HepG2 (cell line): ENCODE data around the gene TRANK1. TPM values are rescaled to one million over a fixed set of nuclear protein-coding genes. Genes with fewer than 3 reads are reported as not detected.
A peak's percentile ranks its signal among the peaks of the same experiment; 100 is the strongest.

Experiments used
- ATAC-seq: fragments of 200-7000 bp; cut with Tn5 transposase; 3 replicates; pipeline ENCODE4 v1.9.1; 2020; ENCODE audit warnings: mild to moderate bottlenecking, moderate library complexity
- BruUV-seq: library from RNA; stranded (reverse); fragments of 400-500 nt; replicated peaks from 2 replicates; lab custom pipeline; 2021; lab: Mats Ljungman, UMichigan
- CTCF ChIA-PET: fragments of 300-600 bp; formaldehyde crosslinking; extraction: SDS; loops from one replicate; lab custom pipeline; 2021; ENCODE audit warnings: low total read pairs, inconsistent platforms, low intra/inter-chr PET ratio; lab: Yijun Ruan, JAX
- POLR2A ChIA-PET: fragments of 350-600 bp; sonication (Branson Sonifier 250); formaldehyde crosslinking; loops from one replicate; lab custom pipeline; 2020; ENCODE audit warnings: antibody characterized with exemption, inconsistent platforms; lab: Yijun Ruan, JAX
- DNase-seq: peaks from one replicate; pipeline ENCODE4 v3.0.0-alpha.2; 2015; ENCODE audit warnings: low spot score
- FAIRE-seq: peaks from 3 replicates; lab custom pipeline; 2011; peaks lifted over from hg19 to GRCh38; lab: Jason Lieb, UNC
- H2AFZ ChIP-seq: one replicate; pipeline ENCODE4 v1.6.1; 2011; ENCODE audit warnings: low read length, inconsistent platforms
- H3K27ac ChIP-seq: fragments of 300-600 bp; 3 replicates; pipeline ENCODE4 v1.8.0; 2011; ENCODE audit warnings: mixed run types, mild to moderate bottlenecking, mixed read lengths, low read length, inconsistent platforms; ENCODE audit not compliant: insufficient read depth; ENCODE audit errors: extremely low read length
- H3K27me3 ChIP-seq, 2 experiments: fragments of 200-600 bp in 1 of 2; 2 replicates in 1 of 2; 3 replicates in 1 of 2; pipeline versions ENCODE4 v1.6.0 to v1.8.0; 2011; ENCODE audit warnings: low read length in 2 of 2, mild to moderate bottlenecking in 2 of 2, moderate library complexity in 2 of 2, inconsistent platforms in 1 of 2; ENCODE audit not compliant: insufficient read depth in 2 of 2, control insufficient read depth in 1 of 2
- H3K36me3 ChIP-seq, 2 experiments: fragments of 200-600 bp in 1 of 2; replicated peaks in 1 of 2; 2 replicates in 1 of 2; 3 replicates in 1 of 2; pipeline versions ENCODE4 v1.5.1 to v1.8.0; 2011; ENCODE audit warnings: low read length in 2 of 2, inconsistent platforms in 1 of 2; ENCODE audit not compliant: insufficient read depth in 2 of 2, control insufficient read depth in 1 of 2
- H3K4me1 ChIP-seq: 2 replicates; pipeline ENCODE4 v1.5.1; 2012; ENCODE audit warnings: low read length, inconsistent platforms; ENCODE audit not compliant: insufficient read depth
- H3K4me2 ChIP-seq: 2 replicates; pipeline ENCODE4 v1.6.0; 2011; ENCODE audit warnings: low read depth, low read length, inconsistent platforms
- H3K4me3 ChIP-seq, 3 experiments: fragments of 200-600 bp in 1 of 3; sonication (generic), shearing (Covaris generic) in 1 of 3; replicated peaks in 1 of 3; 2 replicates each; pipeline ENCODE4 v1.5.1; 2011 to 2016; ENCODE audit warnings: low read length in 3 of 3, inconsistent platforms in 2 of 3, low read depth in 2 of 3, mild to moderate bottlenecking in 2 of 3, control low read depth in 1 of 3, mixed read lengths in 1 of 3; ENCODE audit not compliant: insufficient read depth in 1 of 3
- H3K79me2 ChIP-seq: one replicate; pipeline ENCODE4 v1.6.1; 2011; ENCODE audit warnings: low read length, inconsistent platforms; ENCODE audit not compliant: insufficient read depth
- H3K9ac ChIP-seq: 2 replicates; pipeline ENCODE4 v1.6.0; 2011; ENCODE audit warnings: mild to moderate bottlenecking, low read depth, low read length, inconsistent platforms; ENCODE audit not compliant: insufficient read depth
- H3K9me3 ChIP-seq: 2 replicates; pipeline ENCODE4 v1.5.1; 2012; ENCODE audit warnings: mild to moderate bottlenecking, low read length
- H4K20me1 ChIP-seq: 2 replicates; pipeline ENCODE4 v1.6.0; 2011; ENCODE audit warnings: inconsistent platforms, mild to moderate bottlenecking, low read length, moderate library complexity; ENCODE audit not compliant: insufficient read depth
- BCL3 ChIP-seq: sonication (generic); formaldehyde crosslinking; IDR thresholded peaks from 2 replicates; pipeline ENCODE4 v1.5.1; 2020; ENCODE audit warnings: mild to moderate bottlenecking, missing genetic modification reagents, moderate library complexity
- THAP8 ChIP-seq: sonication (generic); formaldehyde crosslinking; IDR thresholded peaks from 2 replicates; pipeline ENCODE4 v1.5.1; 2020; ENCODE audit warnings: missing genetic modification reagents, mild to moderate bottlenecking, borderline replicate concordance
- UBTF ChIP-seq: sonication (generic); formaldehyde crosslinking; IDR thresholded peaks from 2 replicates; pipeline ENCODE4 v1.4.0; 2020; ENCODE audit warnings: mild to moderate bottlenecking, missing genetic modification reagents
- ZMYM4 ChIP-seq: sonication (generic); formaldehyde crosslinking; IDR thresholded peaks from 2 replicates; pipeline ENCODE4 v1.8.1; 2023; ENCODE audit warnings: mild to moderate bottlenecking, missing genetic modification reagents
- ZNF574 ChIP-seq: sonication (generic); formaldehyde crosslinking; IDR thresholded peaks from 2 replicates; pipeline ENCODE4 v1.4.0; 2020; ENCODE audit warnings: missing genetic modification reagents
- WGBS: methylation state at CpG from one replicate; pipeline ENCODE4 v1.1.6; 2017; ENCODE audit warnings: low lambda C conversion rate; 5-methylcytosine and 5-hydroxymethylcytosine counted together
- in situ Hi-C: cut with HindIII; loops from 2 replicates; pipeline ENCODE4 v1.10.0; 2017; ENCODE audit warnings: low pct_unique_long_range_greater_than_20kb; ENCODE audit not compliant: extremely low pct_ligation_motif_present
- intact Hi-C: fragments of 100-400 bp; cut with micrococcal nuclease; formaldehyde crosslinking; loops from one replicate; pipeline ENCODE4 v1.10.0; 2022; ENCODE audit not compliant: unreplicated experiment
- polyA plus RNA-seq, 8 experiments: library from polyadenylated mRNA; depleted of rRNA in 3 of 8; stranded (reverse) in 7 of 8; unstranded in 1 of 8; fragments of >200 nt; fragmentation: Illumina TruSeq in 4 of 8; extraction: Trizol in 4 of 8; gene quantifications; 2 replicates each; pipeline versions ENCODE4 v1.2.1 to v1.2.3, GENCODE V29; 2011 to 2016; ENCODE audit warnings: low read depth in 4 of 8, missing spikeins in 1 of 8, mixed read lengths in 1 of 8; ENCODE audit not compliant: insufficient read depth in 1 of 8
- total RNA-seq, 5 experiments: library from RNA; depleted of rRNA; stranded (reverse); fragments of >200 nt; fragmentation: Illumina TruSeq; extraction: Trizol; gene quantifications; 2 replicates each; pipeline ENCODE4 v1.2.3, GENCODE V29; 2016; ENCODE audit warnings: low read depth in 1 of 5
- TF ChIP-seq, protein P1 (sequence below): sonication (generic); formaldehyde crosslinking; IDR thresholded peaks from 2 replicates; pipeline ENCODE4 v1.4.0; 2020; ENCODE audit warnings: missing genetic modification reagents, mild to moderate bottlenecking, borderline replicate concordance

Gene TRANK1
- total and polyA plus RNA-seq, 2 of the 13 experiments (the other 11 are each of a cell fraction or from before 2014, with no cell fraction given), result 0.13 to 0.32 TPM

- H3K27ac ChIP-seq, result no peak overlapping the region
- WGBS, result 47% methylated on average over 4 of the region's 6 CpGs
- no peak for DNase-seq
- BruUV-seq, result no TSS peak
- no peaks in the 10 kb centered on the region for H3K79me2 ChIP-seq
- peaks cover 9% of the 10 kb centered on the region; the same call in 1 of the 2 replicates for H3K9me3 ChIP-seq
- ChIA-PET CTCF (no interaction called here), POLR2A (interaction anchor here (1.1 kb wide), 1 partner anchor 10 kb away, joined by 5 read pairs; no protein-coding TSS in a partner anchor)
- H3K4me1 ChIP-seq, result peaks cover 43% of the 10 kb centered on the region
- H4K20me1 ChIP-seq, result no peaks in the 10 kb centered on the region
- H3K4me3 ChIP-seq, result peak overlapping the region in 1 of 3 experiments; percentile 30; a peak in 1 of 6 replicates
- H3K9ac ChIP-seq, result no peak overlapping the region
- H2AFZ ChIP-seq, result peak overlapping the region; percentile 72
- intact Hi-C loops (no loop called here), in situ Hi-C loops (no loop called here)
- H3K36me3 ChIP-seq, result no peaks in the 10 kb centered on the region
- H3K27me3 ChIP-seq, result no peaks in the 10 kb centered on the region; a peak in 1 of 5 replicates
- peak; percentile 63 for ATAC-seq
- peak overlapping the region; percentile 52 for H3K4me2 ChIP-seq
- peak; percentile 36; the same call in 1 of the 2 replicates for TF ChIP-seq UBTF
- TF ChIP-seq BCL3 (CRISPR knock-in tag), result no peak
- peak; percentile 38; the same call in 1 of the 2 replicates for TF ChIP-seq ZNF574 (CRISPR knock-in tag)
- TF ChIP-seq, protein P1, sequence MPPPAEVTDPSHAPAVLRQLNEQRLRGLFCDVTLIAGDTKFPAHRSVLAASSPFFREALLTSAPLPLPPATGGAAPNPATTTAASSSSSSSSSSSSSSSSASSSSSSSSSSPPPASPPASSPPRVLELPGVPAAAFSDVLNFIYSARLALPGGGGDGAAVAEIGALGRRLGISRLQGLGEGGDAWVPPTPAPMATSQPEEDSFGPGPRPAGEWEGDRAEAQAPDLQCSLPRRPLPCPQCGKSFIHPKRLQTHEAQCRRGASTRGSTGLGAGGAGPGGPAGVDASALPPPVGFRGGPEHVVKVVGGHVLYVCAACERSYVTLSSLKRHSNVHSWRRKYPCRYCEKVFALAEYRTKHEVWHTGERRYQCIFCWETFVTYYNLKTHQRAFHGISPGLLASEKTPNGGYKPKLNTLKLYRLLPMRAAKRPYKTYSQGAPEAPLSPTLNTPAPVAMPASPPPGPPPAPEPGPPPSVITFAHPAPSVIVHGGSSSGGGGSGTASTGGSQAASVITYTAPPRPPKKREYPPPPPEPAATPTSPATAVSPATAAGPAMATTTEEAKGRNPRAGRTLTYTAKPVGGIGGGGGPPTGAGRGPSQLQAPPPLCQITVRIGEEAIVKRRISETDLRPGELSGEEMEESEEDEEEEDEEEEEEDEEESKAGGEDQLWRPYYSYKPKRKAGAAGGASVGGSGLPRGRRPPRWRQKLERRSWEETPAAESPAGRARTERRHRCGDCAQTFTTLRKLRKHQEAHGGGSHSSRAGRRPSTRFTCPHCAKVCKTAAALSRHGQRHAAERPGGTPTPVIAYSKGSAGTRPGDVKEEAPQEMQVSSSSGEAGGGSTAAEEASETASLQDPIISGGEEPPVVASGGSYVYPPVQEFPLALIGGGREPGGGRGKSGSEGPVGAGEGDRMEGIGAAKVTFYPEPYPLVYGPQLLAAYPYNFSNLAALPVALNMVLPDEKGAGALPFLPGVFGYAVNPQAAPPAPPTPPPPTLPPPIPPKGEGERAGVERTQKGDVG (CRISPR knock-in tag), result peak; percentile 30; the same call in 1 of the 2 replicates
- no peak for TF ChIP-seq THAP8 (CRISPR knock-in tag)
- TF ChIP-seq ZMYM4 (CRISPR knock-in tag), result peak; percentile 44; the same call in 1 of the 2 replicates
- FAIRE-seq, result no peak
These were observed 21.3 kb downstream of the TRANK1 start for GRCh38 chr3:36923523-36923943.
